A549 (cell line): ENCODE measurements around the gene STPG4. TPM values are rescaled to one million over a fixed set of nuclear protein-coding genes. Genes with fewer than 3 reads are reported as not detected.

Source experiments
- ATAC-seq, 2 experiments: fragments of 200-7000 bp in 1 of 2; fragments of >200 bp in 1 of 2; cut with Nextera tagmentation in 1 of 2; cut with Tn5 transposase in 1 of 2; 3 replicates each; pipeline versions ENCODE4 v1.8.0 to v1.9.1; 2018 to 2020; ENCODE audit warnings: mild to moderate bottlenecking in 1 of 2, moderate library complexity in 1 of 2
- CTCF ChIA-PET: fragments of 300-600 bp; sonication (Branson Sonifier 250); formaldehyde crosslinking; extraction: SDS; loops from one replicate; lab custom pipeline; 2021; ENCODE audit warnings: antibody characterized with exemption, inconsistent platforms; lab: Yijun Ruan, JAX
- POLR2A ChIA-PET: fragments of 350-600 bp; formaldehyde crosslinking; extraction: SDS; loops from one replicate; lab custom pipeline; 2021; ENCODE audit warnings: antibody characterized with exemption, inconsistent platforms; lab: Yijun Ruan, JAX
- DNase-seq, 2 experiments: peaks; one replicate each; pipeline versions ENCODE4 v3.0.0 to v3.0.0-alpha.2; 2011 to 2016; ENCODE audit warnings: low read depth in 1 of 2, low spot score in 1 of 2
- FAIRE-seq: peaks from 2 replicates; lab custom pipeline; 2011; peaks lifted over from hg19 to GRCh38; lab: Jason Lieb, UNC
- H3K27ac ChIP-seq, 2 experiments: fragments of >200 bp; sonication (Bioruptor Twin); formaldehyde crosslinking; 3 replicates each; pipeline ENCODE4 v1.5.1; 2016 to 2017
- H3K4me1 ChIP-seq: fragments of >200 bp; sonication (Bioruptor Twin); formaldehyde crosslinking; 3 replicates; pipeline ENCODE4 v1.6.1; 2016
- H3K4me2 ChIP-seq: fragments of >200 bp; sonication (Bioruptor Twin); formaldehyde crosslinking; 3 replicates; pipeline ENCODE4 v1.6.1; 2016
- H3K4me3 ChIP-seq: fragments of >200 bp; sonication (Bioruptor Twin); formaldehyde crosslinking; 3 replicates; pipeline ENCODE4 v1.5.1; 2016
- H3K9me3 ChIP-seq: fragments of >200 bp; sonication (Bioruptor Twin); formaldehyde crosslinking; 3 replicates; pipeline ENCODE4 v1.6.1; 2016
- CBX2 ChIP-seq: fragments of 200-600 bp; sonication (generic); IDR thresholded peaks from 2 replicates; pipeline ENCODE4 v1.6.1; 2016; ENCODE audit warnings: low read depth, mild to moderate bottlenecking, borderline replicate concordance
- CEBPB ChIP-seq, 2 experiments: fragments of >200 bp in 1 of 2; sonication (Bioruptor Twin) in 1 of 2; formaldehyde crosslinking in 1 of 2; IDR thresholded peaks; 2 replicates each; pipeline ENCODE4 v1.6.1; 2012 to 2016
- E2F6 ChIP-seq: IDR thresholded peaks from 2 replicates; pipeline ENCODE4 v1.6.1; 2012; ENCODE audit warnings: low read depth, borderline replicate concordance
- EHF ChIP-seq: fragments of 250-450 bp; sonication (Bioruptor Pico); IDR thresholded peaks from 2 replicates; pipeline ENCODE4 v1.5.0; 2020; ENCODE audit warnings: mild to moderate bottlenecking
- EP300 ChIP-seq, 2 experiments: fragments of >200 bp; sonication (Bioruptor Twin); formaldehyde crosslinking; IDR thresholded peaks; 2 replicates in 1 of 2; 3 replicates in 1 of 2; pipeline ENCODE4 v1.6.1; 2016 to 2017
- ESRRA ChIP-seq: fragments of 150-350 bp; IDR thresholded peaks from 2 replicates; pipeline ENCODE4 v1.6.1; 2014; ENCODE audit warnings: mild to moderate bottlenecking, low read length, borderline replicate concordance
- JUNB ChIP-seq: fragments of >200 bp; sonication (Bioruptor Twin); formaldehyde crosslinking; IDR thresholded peaks from 2 replicates; pipeline ENCODE4 v1.6.1; 2016
- NPAS2 ChIP-seq: fragments of 250-450 bp; sonication (Bioruptor Pico); IDR thresholded peaks from 2 replicates; pipeline ENCODE4 v1.8.0; 2022; ENCODE audit warnings: mild to moderate bottlenecking, moderate library complexity, borderline replicate concordance
- RNF2 ChIP-seq: fragments of 200-600 bp; sonication (generic); IDR thresholded peaks from 2 replicates; pipeline ENCODE4 v1.6.1; 2016; ENCODE audit warnings: low read depth, mild to moderate bottlenecking, antibody characterized with exemption, moderate library complexity, borderline replicate concordance
- SMC3 ChIP-seq: fragments of >200 bp; sonication (Bioruptor Twin); formaldehyde crosslinking; IDR thresholded peaks from 3 replicates; pipeline ENCODE4 v1.6.1; 2018; ENCODE audit warnings: inconsistent platforms
- TFCP2L1 ChIP-seq: fragments of 250-450 bp; sonication (Bioruptor Pico); IDR thresholded peaks from 2 replicates; pipeline ENCODE4 v1.5.0; 2021; ENCODE audit warnings: mild to moderate bottlenecking
- WGBS: methylation state at CpG from one replicate; pipeline ENCODE4 v1.1.6; 2017; ENCODE audit errors: missing lambda C conversion rate; 5-methylcytosine and 5-hydroxymethylcytosine counted together
- polyA plus RNA-seq, 4 experiments: library from polyadenylated mRNA; depleted of rRNA in 3 of 4; stranded (reverse); fragments of >200 nt; fragmentation: RNase III in 1 of 4; extraction: RNeasy Plus Mini Kit Qiagen cat#74134 plus additional on column Dnase treatment in 1 of 4; gene quantifications; 2 replicates in 3 of 4; 3 replicates in 1 of 4; pipeline ENCODE4 v1.2.3, GENCODE V29; 2011 to 2017
- TF ChIP-seq, protein P1 (sequence below): fragments of 150-350 bp; IDR thresholded peaks from 2 replicates; pipeline ENCODE4 v1.6.1; 2014; ENCODE audit warnings: low read depth, mild to moderate bottlenecking, low read length
- TF ChIP-seq, protein P2 (sequence below): fragments of 200-600 bp; sonication (generic); IDR thresholded peaks from 2 replicates; pipeline ENCODE4 v1.6.1; 2016; ENCODE audit warnings: antibody characterized with exemption, mild to moderate bottlenecking, moderate library complexity
- TF ChIP-seq, protein P3 (sequence below): IDR thresholded peaks from 2 replicates; pipeline ENCODE4 v1.6.1; 2012

STPG4 gene
- polyA plus RNA-seq, 2 of the 4 experiments (the other 2 are of a cell fraction), result 0.05 to 0.13 TPM

GRCh38 chr2:47086054-47086471 is 69.0 kb downstream of the STPG4 start:
- Histone ChIP-seq H3K9me3 (no peaks in the 10 kb centered on the region), H3K4me2 (no peak overlapping the region), H3K4me3 (no peak overlapping the region), H3K4me1 (peaks cover 35% of the 10 kb centered on the region), H3K27ac (peak overlapping the region in 1 of 2 experiments; percentile 72; a peak in 4 of 6 replicates)
- TF ChIP-seq EP300 (IDR thresholded peaks at IDR 0.05) (no peak), NPAS2 (CRISPR knock-in tag) (no peak), CEBPB (IDR thresholded peaks at IDR 0.05) (no peak)
- DNase-seq, result no peak
- ChIA-PET POLR2A (interaction anchor here (0.6 to 0.9 kb wide), 2 partner anchors 86 to 87 kb away, joined by 3 read pairs; no protein-coding TSS in a partner anchor), CTCF (interaction anchor here (1.0 to 1.3 kb wide), 3 partner anchors 19 to 185 kb away, joined by 3 to 8 read pairs (median 3); no protein-coding TSS in a partner anchor)
- 94% methylated on average over 9 of the region's 9 CpGs for WGBS
- FAIRE-seq, result no peak
- ATAC-seq, result no peak

DNA sequence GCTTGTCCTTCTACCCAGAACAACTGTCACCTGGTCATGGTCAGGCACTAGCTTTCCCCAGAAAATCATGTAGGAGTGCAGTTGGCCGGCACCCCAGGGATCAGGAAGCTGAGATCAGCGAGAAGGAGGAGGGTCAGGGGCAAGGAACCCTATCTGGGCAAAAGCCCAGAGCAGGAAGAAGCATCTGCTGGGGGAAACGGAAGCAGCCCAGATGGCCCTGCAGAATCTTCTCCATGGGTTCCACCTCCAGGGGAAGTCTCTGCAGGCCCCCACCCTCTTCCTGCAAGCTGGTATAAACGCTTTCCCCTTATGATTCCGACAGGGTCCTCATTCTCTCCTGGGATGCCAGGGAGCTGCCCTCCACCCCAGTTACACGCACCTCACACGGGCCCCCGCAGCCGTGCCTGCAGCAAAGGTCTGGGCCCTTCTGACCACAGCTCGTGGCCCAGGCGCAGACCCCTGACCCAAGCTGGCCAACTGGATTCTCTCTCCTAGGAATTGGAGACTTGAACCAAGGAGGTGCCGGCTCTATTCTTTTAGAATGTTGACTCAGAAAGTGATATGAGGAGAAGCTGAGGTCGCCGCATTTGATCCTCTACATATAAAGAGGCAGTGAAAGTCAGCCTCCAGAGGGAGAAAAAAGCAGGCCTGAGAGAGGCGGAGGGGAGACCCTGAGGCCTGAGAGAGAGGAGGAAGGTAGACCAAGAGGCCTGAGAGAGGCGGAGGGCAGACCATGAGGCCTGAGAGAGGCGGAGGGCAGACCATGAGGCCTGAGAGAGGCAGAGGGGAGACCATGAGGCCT is 71.0 kb downstream of the STPG4 start:
- FAIRE-seq, result no peak
- CTCF ChIA-PET, result interaction anchor here (0.8 to 1.0 kb wide), 2 partner anchors 9 to 14 kb away, joined by 3 read pairs; no protein-coding TSS in a partner anchor
- 90% methylated on average over 17 of the region's 17 CpGs for WGBS
- TF ChIP-seq, protein P1, sequence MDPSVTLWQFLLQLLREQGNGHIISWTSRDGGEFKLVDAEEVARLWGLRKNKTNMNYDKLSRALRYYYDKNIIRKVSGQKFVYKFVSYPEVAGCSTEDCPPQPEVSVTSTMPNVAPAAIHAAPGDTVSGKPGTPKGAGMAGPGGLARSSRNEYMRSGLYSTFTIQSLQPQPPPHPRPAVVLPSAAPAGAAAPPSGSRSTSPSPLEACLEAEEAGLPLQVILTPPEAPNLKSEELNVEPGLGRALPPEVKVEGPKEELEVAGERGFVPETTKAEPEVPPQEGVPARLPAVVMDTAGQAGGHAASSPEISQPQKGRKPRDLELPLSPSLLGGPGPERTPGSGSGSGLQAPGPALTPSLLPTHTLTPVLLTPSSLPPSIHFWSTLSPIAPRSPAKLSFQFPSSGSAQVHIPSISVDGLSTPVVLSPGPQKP, result no peak
- TF ChIP-seq EHF (no peak), RNF2 (no peak), EP300 (IDR thresholded peaks at IDR 0.05) (no peak), CEBPB (IDR thresholded peaks at IDR 0.05) (no peak), TFCP2L1 (no peak)
- H3K27ac ChIP-seq, result peak overlapping the region; percentile 30 to 72; a peak in 4 of 6 replicates
- H3K9me3 ChIP-seq, result no peaks in the 10 kb centered on the region
- H3K4me1 ChIP-seq, result peaks cover 30% of the 10 kb centered on the region
- ATAC-seq, result no peak
- H3K4me3 ChIP-seq, result no peak overlapping the region
- POLR2A ChIA-PET, result no interaction called here
- no peak overlapping the region for H3K4me2 ChIP-seq
- DNase-seq, result no peak

DNA sequence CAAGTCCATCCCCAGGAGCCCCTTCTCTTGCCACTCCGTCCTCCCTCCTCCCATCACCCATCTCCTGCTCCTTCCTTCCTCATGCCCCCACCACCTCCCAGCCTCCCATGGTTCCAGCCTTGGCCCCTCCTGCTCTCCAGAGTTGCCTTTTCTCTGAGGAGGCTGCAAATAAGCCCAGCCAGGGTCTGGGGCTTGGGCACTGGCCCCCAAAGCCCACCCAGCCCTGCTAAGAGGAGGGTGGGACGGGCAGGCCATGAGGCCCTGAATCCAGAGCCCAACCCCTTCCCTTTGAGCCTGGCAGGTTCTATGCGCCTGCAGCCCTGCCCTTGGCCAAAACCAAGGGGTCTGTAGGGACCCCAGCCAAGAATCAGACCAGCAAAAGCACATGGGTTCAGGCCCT is 71.6 kb downstream of the STPG4 start:
- peaks cover 30% of the 10 kb centered on the region for H3K4me1 ChIP-seq
- no peak for TF ChIP-seq CBX2
- TF ChIP-seq, protein P2, sequence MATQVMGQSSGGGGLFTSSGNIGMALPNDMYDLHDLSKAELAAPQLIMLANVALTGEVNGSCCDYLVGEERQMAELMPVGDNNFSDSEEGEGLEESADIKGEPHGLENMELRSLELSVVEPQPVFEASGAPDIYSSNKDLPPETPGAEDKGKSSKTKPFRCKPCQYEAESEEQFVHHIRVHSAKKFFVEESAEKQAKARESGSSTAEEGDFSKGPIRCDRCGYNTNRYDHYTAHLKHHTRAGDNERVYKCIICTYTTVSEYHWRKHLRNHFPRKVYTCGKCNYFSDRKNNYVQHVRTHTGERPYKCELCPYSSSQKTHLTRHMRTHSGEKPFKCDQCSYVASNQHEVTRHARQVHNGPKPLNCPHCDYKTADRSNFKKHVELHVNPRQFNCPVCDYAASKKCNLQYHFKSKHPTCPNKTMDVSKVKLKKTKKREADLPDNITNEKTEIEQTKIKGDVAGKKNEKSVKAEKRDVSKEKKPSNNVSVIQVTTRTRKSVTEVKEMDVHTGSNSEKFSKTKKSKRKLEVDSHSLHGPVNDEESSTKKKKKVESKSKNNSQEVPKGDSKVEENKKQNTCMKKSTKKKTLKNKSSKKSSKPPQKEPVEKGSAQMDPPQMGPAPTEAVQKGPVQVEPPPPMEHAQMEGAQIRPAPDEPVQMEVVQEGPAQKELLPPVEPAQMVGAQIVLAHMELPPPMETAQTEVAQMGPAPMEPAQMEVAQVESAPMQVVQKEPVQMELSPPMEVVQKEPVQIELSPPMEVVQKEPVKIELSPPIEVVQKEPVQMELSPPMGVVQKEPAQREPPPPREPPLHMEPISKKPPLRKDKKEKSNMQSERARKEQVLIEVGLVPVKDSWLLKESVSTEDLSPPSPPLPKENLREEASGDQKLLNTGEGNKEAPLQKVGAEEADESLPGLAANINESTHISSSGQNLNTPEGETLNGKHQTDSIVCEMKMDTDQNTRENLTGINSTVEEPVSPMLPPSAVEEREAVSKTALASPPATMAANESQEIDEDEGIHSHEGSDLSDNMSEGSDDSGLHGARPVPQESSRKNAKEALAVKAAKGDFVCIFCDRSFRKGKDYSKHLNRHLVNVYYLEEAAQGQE, result no peak
- TF ChIP-seq, protein P3, sequence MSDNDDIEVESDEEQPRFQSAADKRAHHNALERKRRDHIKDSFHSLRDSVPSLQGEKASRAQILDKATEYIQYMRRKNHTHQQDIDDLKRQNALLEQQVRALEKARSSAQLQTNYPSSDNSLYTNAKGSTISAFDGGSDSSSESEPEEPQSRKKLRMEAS, result no peak
- no peak for TF ChIP-seq JUNB
- TF ChIP-seq NPAS2 (CRISPR knock-in tag), result no peak
- no peak for TF ChIP-seq ESRRA
- TF ChIP-seq EHF, result no peak
- TF ChIP-seq E2F6, result no peak
- TF ChIP-seq SMC3, result no peak
- peak overlapping the region; percentile 30 to 72; a peak in 4 of 6 replicates for H3K27ac ChIP-seq
- POLR2A ChIA-PET, result no interaction called here
- FAIRE-seq (no peak), ATAC-seq (no peak), DNase-seq (no peak)
- CTCF ChIA-PET, result interaction anchor here (0.8 to 1.0 kb wide), 2 partner anchors 8 to 14 kb away, joined by 3 read pairs; no protein-coding TSS in a partner anchor
- no peaks in the 10 kb centered on the region for H3K9me3 ChIP-seq
- no peak overlapping the region for H3K4me3 ChIP-seq
- H3K4me2 ChIP-seq, result no peak overlapping the region
- 99% methylated on average over 3 of the region's 3 CpGs for WGBS
